K562 (cell line): ENCODE measurements around the gene EIF1B. TPM values are rescaled to one million over a fixed set of nuclear protein-coding genes. Genes with fewer than 3 reads are reported as not detected.

ENCODE experiments used
- CAMTA2 ChIP-seq: fragments of 250-450 bp; sonication (Bioruptor Pico); conservative IDR thresholded peaks from 2 replicates; pipeline ENCODE4 v1.5.1; 2022
- CBFA2T3 ChIP-seq: fragments of 450-650 bp; IDR thresholded peaks from 2 replicates; pipeline ENCODE4 v1.6.1; 2017
- COPS2 ChIP-seq: fragments of 450-650 bp; conservative IDR thresholded peaks from 2 replicates; pipeline ENCODE4 v1.6.1; 2016; ENCODE audit warnings: mild to moderate bottlenecking, moderate library complexity
- CREB1 ChIP-seq, 2 experiments: sonication (generic) in 1 of 2; formaldehyde crosslinking in 1 of 2; IDR thresholded peaks; 2 replicates each; pipeline versions ENCODE4 v1.6.1 to v1.8.0; 2012 to 2022; ENCODE audit warnings: inconsistent platforms in 1 of 2, mild to moderate bottlenecking in 1 of 2, missing genetic modification reagents in 1 of 2, moderate library complexity in 1 of 2
- CREM ChIP-seq: IDR thresholded peaks from 2 replicates; pipeline ENCODE4 v1.6.1; 2014; ENCODE audit warnings: antibody characterized with exemption, low read depth
- CXXC5 ChIP-seq: fragments of 250-450 bp; sonication (Bioruptor Pico); IDR thresholded peaks from 2 replicates; pipeline ENCODE4 v1.8.0; 2022; ENCODE audit warnings: inconsistent platforms, mild to moderate bottlenecking, moderate library complexity
- NR1H2 ChIP-seq: sonication (generic); formaldehyde crosslinking; IDR thresholded peaks from 2 replicates; pipeline ENCODE4 v1.4.0; 2020; ENCODE audit warnings: mild to moderate bottlenecking, missing genetic modification reagents
- USF1 ChIP-seq: sonication (generic); formaldehyde crosslinking; IDR thresholded peaks from 2 replicates; pipeline ENCODE4 v1.9.0; 2022; ENCODE audit warnings: mild to moderate bottlenecking, missing genetic modification reagents
- ZBTB40 ChIP-seq, 2 experiments: fragments of 450-650 bp in 1 of 2; sonication (generic) in 1 of 2; formaldehyde crosslinking in 1 of 2; IDR thresholded peaks; 2 replicates each; pipeline versions ENCODE4 v1.7.1 to v1.9.0; 2016 to 2022; ENCODE audit warnings: inconsistent platforms in 1 of 2, mild to moderate bottlenecking in 1 of 2, missing genetic modification reagents in 1 of 2
- ZNF444 ChIP-seq: fragments of 250-450 bp; sonication (Bioruptor Pico); IDR thresholded peaks from 2 replicates; pipeline ENCODE4 v1.4.0; 2020; ENCODE audit warnings: mild to moderate bottlenecking, moderate library complexity
- ZNF696 ChIP-seq: fragments of 250-450 bp; sonication (Bioruptor Pico); conservative IDR thresholded peaks from 2 replicates; pipeline ENCODE4 v1.4.0; 2020; ENCODE audit warnings: mild to moderate bottlenecking, moderate library complexity
- polyA plus RNA-seq, 8 experiments: library from polyadenylated mRNA; depleted of rRNA in 4 of 8; stranded (reverse) in 5 of 8; unstranded in 3 of 8; fragments of >200 nt; fragmentation: Nextera tagmentation in 2 of 8; fragmentation: Illumina TruSeq in 1 of 8; extraction: Ambion mirVana in 2 of 8; extraction: Trizol in 1 of 8; gene quantifications; 2 replicates each; pipeline versions ENCODE4 v1.2.1 to v1.2.3, GENCODE V29; 2011 to 2014; ENCODE audit warnings: inconsistent platforms in 1 of 8, missing spikeins in 1 of 8
- total RNA-seq, 7 experiments: library from RNA; depleted of rRNA in 6 of 7; stranded (reverse); fragments of >200 nt in 6 of 7; fragmentation: Illumina TruSeq in 2 of 7; extraction: Trizol in 2 of 7; gene quantifications; 2 replicates each; pipeline versions ENCODE4 v1.2.1 to v1.2.3, GENCODE V29; 2011 to 2021; ENCODE audit warnings: low replicate concordance in 1 of 7
- TF ChIP-seq, protein P1 (sequence below): fragments of 450-650 bp; IDR thresholded peaks from 2 replicates; pipeline ENCODE4 v1.6.1; 2018; ENCODE audit not compliant: partially characterized antibody

EIF1B gene
- total and polyA plus RNA-seq, 9 of the 15 experiments (the other 6 are each of a cell fraction or from before 2014, with no cell fraction given), result 18.1 to 184 (median 78.9) TPM

- TF ChIP-seq, protein P1, sequence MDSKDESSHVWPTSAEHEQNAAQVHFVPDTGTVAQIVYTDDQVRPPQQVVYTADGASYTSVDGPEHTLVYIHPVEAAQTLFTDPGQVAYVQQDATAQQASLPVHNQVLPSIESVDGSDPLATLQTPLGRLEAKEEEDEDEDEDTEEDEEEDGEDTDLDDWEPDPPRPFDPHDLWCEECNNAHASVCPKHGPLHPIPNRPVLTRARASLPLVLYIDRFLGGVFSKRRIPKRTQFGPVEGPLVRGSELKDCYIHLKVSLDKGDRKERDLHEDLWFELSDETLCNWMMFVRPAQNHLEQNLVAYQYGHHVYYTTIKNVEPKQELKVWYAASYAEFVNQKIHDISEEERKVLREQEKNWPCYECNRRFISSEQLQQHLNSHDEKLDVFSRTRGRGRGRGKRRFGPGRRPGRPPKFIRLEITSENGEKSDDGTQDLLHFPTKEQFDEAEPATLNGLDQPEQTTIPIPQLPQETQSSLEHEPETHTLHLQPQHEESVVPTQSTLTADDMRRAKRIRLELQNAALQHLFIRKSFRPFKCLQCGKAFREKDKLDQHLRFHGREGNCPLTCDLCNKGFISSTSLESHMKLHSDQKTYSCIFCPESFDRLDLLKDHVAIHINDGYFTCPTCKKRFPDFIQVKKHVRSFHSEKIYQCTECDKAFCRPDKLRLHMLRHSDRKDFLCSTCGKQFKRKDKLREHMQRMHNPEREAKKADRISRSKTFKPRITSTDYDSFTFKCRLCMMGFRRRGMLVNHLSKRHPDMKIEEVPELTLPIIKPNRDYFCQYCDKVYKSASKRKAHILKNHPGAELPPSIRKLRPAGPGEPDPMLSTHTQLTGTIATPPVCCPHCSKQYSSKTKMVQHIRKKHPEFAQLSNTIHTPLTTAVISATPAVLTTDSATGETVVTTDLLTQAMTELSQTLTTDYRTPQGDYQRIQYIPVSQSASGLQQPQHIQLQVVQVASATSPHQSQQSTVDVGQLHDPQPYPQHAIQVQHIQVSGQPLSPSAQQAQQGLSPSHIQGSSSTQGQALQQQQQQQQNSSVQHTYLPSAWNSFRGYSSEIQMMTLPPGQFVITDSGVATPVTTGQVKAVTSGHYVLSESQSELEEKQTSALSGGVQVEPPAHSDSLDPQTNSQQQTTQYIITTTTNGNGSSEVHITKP, result peak; percentile 43
- TF ChIP-seq USF1 (CRISPR knock-in tag), result no peak
- TF ChIP-seq CAMTA2 (CRISPR knock-in tag), result no peak
- no peak for TF ChIP-seq CXXC5 (CRISPR knock-in tag)
- TF ChIP-seq ZNF444, result no peak
- TF ChIP-seq CREB1 (IDR thresholded peaks at IDR 0.05), result peak; percentile 84
- no peak for TF ChIP-seq CREB1 (CRISPR knock-in tag; IDR thresholded peaks at IDR 0.05)
- TF ChIP-seq ZNF696 (CRISPR knock-in tag), result no peak
- TF ChIP-seq CREM, result peak; percentile 94
- no peak for TF ChIP-seq NR1H2 (CRISPR knock-in tag)
- TF ChIP-seq ZBTB40 (IDR thresholded peaks at IDR 0.05), result no peak
- no peak for TF ChIP-seq ZBTB40 (CRISPR knock-in tag; IDR thresholded peaks at IDR 0.05)
- no peak for TF ChIP-seq CBFA2T3
- no peak for TF ChIP-seq COPS2
Measured at GRCh38 chr3:40292637-40293349, 16.7 kb upstream of the EIF1B start (continued).
